HepG2 (cell line): ENCODE results near the gene CAMTA2. TPM values are rescaled to one million over a fixed set of nuclear protein-coding genes. Genes with fewer than 3 reads are reported as not detected.

Experiments
- BCL3 ChIP-seq: sonication (generic); formaldehyde crosslinking; IDR thresholded peaks from 2 replicates; pipeline ENCODE4 v1.5.1; 2020; ENCODE audit warnings: mild to moderate bottlenecking, missing genetic modification reagents, moderate library complexity
- HNRNPUL1 ChIP-seq: fragments of 200-400 bp; formaldehyde crosslinking; IDR thresholded peaks from 2 replicates; pipeline ENCODE4 v1.6.1; 2017; ENCODE audit warnings: low read depth, mild to moderate bottlenecking, low read length, moderate library complexity
- KDM1A ChIP-seq: IDR thresholded peaks from 2 replicates; pipeline ENCODE4 v1.6.1; 2016; ENCODE audit warnings: missing compliant biosample characterization
- KLF9 ChIP-seq: IDR thresholded peaks from 2 replicates; pipeline ENCODE4 v1.6.1; 2016; ENCODE audit warnings: low read depth
- NR2F1 ChIP-seq, 2 experiments: fragments of 450-650 bp in 1 of 2; formaldehyde crosslinking in 1 of 2; IDR thresholded peaks; 2 replicates each; pipeline versions ENCODE4 v1.5.0 to v1.6.1; 2016 to 2020; ENCODE audit warnings: mild to moderate bottlenecking in 1 of 2, missing compliant biosample characterization in 1 of 2, missing genetic modification reagents in 1 of 2, moderate library complexity in 1 of 2
- RARA ChIP-seq: IDR thresholded peaks from 2 replicates; pipeline ENCODE4 v1.6.1; 2016; ENCODE audit warnings: missing genetic modification reagents, missing compliant biosample characterization
- SALL1 ChIP-seq: sonication (generic); formaldehyde crosslinking; IDR thresholded peaks from 2 replicates; pipeline ENCODE4 v1.8.0; 2022; ENCODE audit warnings: mild to moderate bottlenecking, missing genetic modification reagents
- SOX6 ChIP-seq, 2 experiments: fragments of 450-650 bp in 1 of 2; sonication (generic) in 1 of 2; formaldehyde crosslinking in 1 of 2; IDR thresholded peaks; 2 replicates each; pipeline versions ENCODE4 v1.4.0 to v1.6.1; 2017 to 2020; ENCODE audit warnings: antibody characterized with exemption in 1 of 2, mild to moderate bottlenecking in 1 of 2, missing genetic modification reagents in 1 of 2
- SRF ChIP-seq: IDR thresholded peaks from 2 replicates; pipeline ENCODE4 v1.6.1; 2011; ENCODE audit warnings: mild to moderate bottlenecking, low read depth, low read length, moderate library complexity
- TAF1 ChIP-seq: sonication (generic); formaldehyde crosslinking; IDR thresholded peaks from 2 replicates; pipeline ENCODE4 v1.4.0; 2020; ENCODE audit warnings: missing genetic modification reagents
- TOE1 ChIP-seq: sonication (generic); formaldehyde crosslinking; IDR thresholded peaks from 2 replicates; pipeline ENCODE4 v1.4.0; 2020; ENCODE audit warnings: mild to moderate bottlenecking, missing genetic modification reagents
- ZFP90 ChIP-seq: sonication (generic); formaldehyde crosslinking; IDR thresholded peaks from 2 replicates; pipeline ENCODE4 v1.8.0; 2022; ENCODE audit warnings: missing genetic modification reagents, mild to moderate bottlenecking, inconsistent platforms, borderline replicate concordance
- ZNF180 ChIP-seq: sonication (generic); formaldehyde crosslinking; IDR thresholded peaks from 2 replicates; pipeline ENCODE4 v1.4.0; 2020; ENCODE audit warnings: low read depth, missing genetic modification reagents, borderline replicate concordance
- ZNF234 ChIP-seq: sonication (generic); formaldehyde crosslinking; conservative IDR thresholded peaks from 2 replicates; pipeline ENCODE4 v1.5.1; 2020; ENCODE audit warnings: mild to moderate bottlenecking, missing genetic modification reagents
- ZNF607 ChIP-seq: sonication (generic); formaldehyde crosslinking; IDR thresholded peaks from 2 replicates; pipeline ENCODE4 v1.5.1; 2020; ENCODE audit warnings: missing genetic modification reagents, mild to moderate bottlenecking, borderline replicate concordance
- polyA plus RNA-seq, 8 experiments: library from polyadenylated mRNA; depleted of rRNA in 3 of 8; stranded (reverse) in 7 of 8; unstranded in 1 of 8; fragments of >200 nt; fragmentation: Illumina TruSeq in 4 of 8; extraction: Trizol in 4 of 8; gene quantifications; 2 replicates each; pipeline versions ENCODE4 v1.2.1 to v1.2.3, GENCODE V29; 2011 to 2016; ENCODE audit warnings: low read depth in 4 of 8, missing spikeins in 1 of 8, mixed read lengths in 1 of 8; ENCODE audit not compliant: insufficient read depth in 1 of 8
- total RNA-seq, 5 experiments: library from RNA; depleted of rRNA; stranded (reverse); fragments of >200 nt; fragmentation: Illumina TruSeq; extraction: Trizol; gene quantifications; 2 replicates each; pipeline ENCODE4 v1.2.3, GENCODE V29; 2016; ENCODE audit warnings: low read depth in 1 of 5
- TF ChIP-seq, protein P1 (sequence below): IDR thresholded peaks from 2 replicates; pipeline ENCODE4 v1.6.1; 2016
- TF ChIP-seq, protein P2 (sequence below): sonication (generic); formaldehyde crosslinking; IDR thresholded peaks from 2 replicates; pipeline ENCODE4 v1.5.0; 2020; ENCODE audit warnings: mild to moderate bottlenecking, low read depth, missing genetic modification reagents, borderline replicate concordance

The CAMTA2 gene
- total and polyA plus RNA-seq, 2 of the 13 experiments (the other 11 are each of a cell fraction or from before 2014, with no cell fraction given), result 4.1 to 7.1 TPM

- TF ChIP-seq, protein P1, sequence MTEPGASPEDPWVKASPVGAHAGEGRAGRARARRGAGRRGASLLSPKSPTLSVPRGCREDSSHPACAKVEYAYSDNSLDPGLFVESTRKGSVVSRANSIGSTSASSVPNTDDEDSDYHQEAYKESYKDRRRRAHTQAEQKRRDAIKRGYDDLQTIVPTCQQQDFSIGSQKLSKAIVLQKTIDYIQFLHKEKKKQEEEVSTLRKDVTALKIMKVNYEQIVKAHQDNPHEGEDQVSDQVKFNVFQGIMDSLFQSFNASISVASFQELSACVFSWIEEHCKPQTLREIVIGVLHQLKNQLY (CRISPR knock-in tag), result peak; percentile 1
- TF ChIP-seq HNRNPUL1 (peak; percentile 31; the same call in 1 of the 2 replicates), ZNF234 (CRISPR knock-in tag) (peak; percentile 82; the same call in 1 of the 2 replicates), KLF9 (CRISPR knock-in tag) (no peak), NR2F1 (CRISPR knock-in tag; IDR thresholded peaks at IDR 0.05) (peak in 1 of 2 experiments; percentile 36; a peak in 1 of 4 replicates), KDM1A (CRISPR knock-in tag) (peak; percentile 62; the same call in 1 of the 2 replicates), SRF (peak; percentile 94), RARA (CRISPR knock-in tag) (peak; percentile 25; the same call in 1 of the 2 replicates), TAF1 (CRISPR knock-in tag) (peak; percentile 73), SALL1 (CRISPR knock-in tag) (peak; percentile 50; the same call in 1 of the 2 replicates), TOE1 (peak; percentile 56; the same call in 1 of the 2 replicates), BCL3 (CRISPR knock-in tag) (peak; percentile 92), ZNF607 (CRISPR knock-in tag) (peak; percentile 81), SOX6 (IDR thresholded peaks at IDR 0.05) (no peak), SOX6 (CRISPR knock-in tag; IDR thresholded peaks at IDR 0.05) (no peak), ZFP90 (peak; percentile 36; the same call in 1 of the 2 replicates), ZNF180 (CRISPR knock-in tag) (0 out of 2 replicates have a peak, but pooled peaks have one; percentile 29)
- TF ChIP-seq, protein P2, sequence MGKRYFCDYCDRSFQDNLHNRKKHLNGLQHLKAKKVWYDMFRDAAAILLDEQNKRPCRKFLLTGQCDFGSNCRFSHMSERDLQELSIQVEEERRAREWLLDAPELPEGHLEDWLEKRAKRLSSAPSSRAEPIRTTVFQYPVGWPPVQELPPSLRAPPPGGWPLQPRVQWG (CRISPR knock-in tag), result no peak
Observed at GRCh38 chr17:4986951-4987766, at the start of gene CAMTA2 (continued).
